Suprapubic skin (tissue), 2 donors: ENCODE results near the gene SMAP1.

Experiments
- EP300 ChIP-seq: sonication (generic); formaldehyde crosslinking; IDR thresholded peaks from one replicate; pipeline ENCODE4 v1.6.1; 2017; ENCODE audit warnings: antibody characterized with exemption
- POLR2A ChIP-seq, 2 donors: fragments of 450-650 bp; IDR thresholded peaks; one replicate each; pipeline ENCODE4 v1.6.1; 2017; ENCODE audit warnings: antibody characterized with exemption in 2 of 2, mild to moderate bottlenecking in 2 of 2, moderate library complexity in 2 of 2

- TF ChIP-seq EP300 = no peak
- TF ChIP-seq POLR2A (IDR thresholded peaks at IDR 0.05) = no peak
These were observed 181.8 kb downstream of the SMAP1 start for GRCh38 chr6:70849348-70850069.
